ENCODE measurements around the gene NDE1.
"Not testable (repeated sequence)": the region's sequence is repeated elsewhere in the genome, so short reads cannot be mapped to it uniquely, and the experiment has no call there.

Gene NDE1

DNA sequence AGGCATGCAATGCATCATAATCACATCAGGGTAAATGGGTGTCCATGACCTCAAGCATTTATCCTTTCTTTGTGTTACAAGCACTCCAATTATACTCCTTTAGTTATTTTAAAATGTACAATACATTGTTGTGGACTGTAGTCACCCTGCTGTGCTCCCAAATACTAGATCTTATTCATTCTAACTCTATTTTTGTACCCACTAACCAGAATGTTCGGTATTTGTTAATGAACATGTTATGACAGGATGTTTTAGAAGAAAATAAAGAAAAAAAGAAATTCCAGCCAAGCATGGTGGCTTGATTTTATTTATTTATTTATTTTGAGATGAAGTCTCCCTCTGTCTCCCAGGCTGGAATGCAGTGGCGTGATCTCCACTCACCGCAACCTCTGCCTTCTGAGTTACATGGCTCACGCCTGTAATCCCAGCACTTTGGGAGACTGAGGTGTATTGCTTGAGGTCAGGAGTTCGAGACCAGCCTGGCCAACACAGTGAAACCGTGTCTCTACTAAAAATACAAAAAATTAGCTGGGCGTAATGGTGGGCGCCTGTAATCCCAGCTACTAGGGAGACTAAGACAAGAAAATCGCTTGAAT is 1.8 kb upstream of the NDE1 start:
- peak overlapping the region; percentile 99 for H3K27ac ChIP-seq
- DNase-seq (ENCODE audit: low read depth, low spot score): no peak

DNA sequence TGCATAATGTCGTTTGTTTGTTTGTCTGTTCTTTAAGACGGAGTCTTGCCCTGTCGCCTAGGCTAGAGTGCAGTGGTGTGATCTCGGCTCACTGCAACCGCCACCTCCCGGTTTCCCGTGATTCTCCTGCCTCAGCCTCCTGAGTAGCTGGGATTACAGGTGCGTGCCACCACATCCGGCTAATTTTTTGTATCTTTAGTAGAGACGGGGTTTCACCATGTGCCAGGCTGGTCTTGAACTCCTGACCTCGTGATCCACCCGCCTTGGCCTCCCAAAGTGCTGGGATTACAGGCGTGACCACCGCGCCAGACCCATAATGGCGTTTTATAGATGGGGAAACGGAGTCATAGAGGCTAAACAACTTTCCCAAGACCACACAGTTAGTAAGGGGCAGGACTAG is 734 bp upstream of the NDE1 start:
- DNase-seq (ENCODE audit: low read depth, low spot score): not testable (repeated sequence)
- H3K27ac ChIP-seq: peak overlapping the region; percentile 99

GRCh38 chr16:15649727-15650018 is 372 bp upstream of the NDE1 start:
- DNase-seq (ENCODE audit: low read depth, low spot score): no peak
- peak overlapping the region; percentile 99 for H3K27ac ChIP-seq

GRCh38 chr16:15650698-15651171 is 690 bp downstream of the NDE1 start:
- DNase-seq (ENCODE audit: low read depth, low spot score): no peak
- H3K27ac ChIP-seq: peak overlapping the region; percentile 99

- H3K27ac ChIP-seq: peak overlapping the region; percentile 99
- DNase-seq (ENCODE audit: low read depth, low spot score): no peak
These were observed 2.4 kb downstream of the NDE1 start for GRCh38 chr16:15652293-15653001.

- peak overlapping the region; percentile 99 for H3K27ac ChIP-seq
- no peak for DNase-seq (ENCODE audit: low read depth, low spot score)
These were observed 3.2 kb downstream of the NDE1 start for GRCh38 chr16:15653227-15653626.

- no peak overlapping the region for H3K27ac ChIP-seq
- no peak for DNase-seq (ENCODE audit: low read depth, low spot score)
These were observed 4.5 kb downstream of the NDE1 start for GRCh38 chr16:15654591-15654990.

DNA sequence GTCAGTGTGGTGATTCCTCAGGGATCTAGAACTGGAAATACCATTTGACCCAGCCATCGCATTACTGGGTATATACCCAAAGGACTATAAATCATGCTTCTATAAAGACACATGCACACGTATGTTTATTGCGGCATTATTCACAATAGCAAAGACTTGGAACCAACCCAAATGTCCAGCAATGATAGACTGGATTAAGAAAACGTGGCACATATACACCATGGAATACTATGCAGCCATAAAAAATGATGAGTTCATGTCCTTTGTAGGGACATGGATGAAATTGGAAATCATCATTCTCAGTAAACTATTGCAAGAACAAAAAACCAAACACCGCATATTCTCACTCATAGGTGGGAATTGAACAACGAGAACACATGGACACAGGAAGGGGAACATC is 5.5 kb downstream of the NDE1 start:
- not testable (repeated sequence) for H3K27ac ChIP-seq; DNase-seq (ENCODE audit: low read depth, low spot score)

DNA sequence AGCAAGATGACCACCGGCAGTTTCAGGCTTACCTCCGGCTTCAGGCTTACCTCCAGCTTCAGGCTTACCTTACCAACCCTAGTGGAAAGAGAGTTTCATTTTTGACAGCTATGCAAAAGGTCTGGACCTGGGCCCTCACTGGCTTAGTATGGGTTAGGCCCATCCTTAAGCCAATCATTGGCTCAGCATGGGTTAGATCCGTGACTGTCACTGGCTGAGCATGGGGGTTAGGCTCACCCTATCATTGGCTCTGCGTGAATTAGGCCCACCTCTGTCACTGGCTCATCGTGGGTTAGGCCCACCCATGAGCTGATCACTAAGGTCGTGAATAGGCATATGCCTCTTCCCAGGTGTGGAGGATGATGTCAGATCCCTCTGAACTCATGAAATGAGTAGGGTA is 8.1 kb downstream of the NDE1 start:
- DNase-seq (ENCODE audit: low read depth, low spot score): no peak
- H3K27ac ChIP-seq: no peak overlapping the region

- no peak overlapping the region for H3K27ac ChIP-seq
- no peak for DNase-seq (ENCODE audit: low read depth, low spot score)
These were observed 8.5 kb downstream of the NDE1 start for GRCh38 chr16:15658556-15658955.

- no peak overlapping the region for H3K27ac ChIP-seq
- DNase-seq (ENCODE audit: low read depth, low spot score): no peak
These were observed 10.2 kb downstream of the NDE1 start for GRCh38 chr16:15660203-15660601.

DNA sequence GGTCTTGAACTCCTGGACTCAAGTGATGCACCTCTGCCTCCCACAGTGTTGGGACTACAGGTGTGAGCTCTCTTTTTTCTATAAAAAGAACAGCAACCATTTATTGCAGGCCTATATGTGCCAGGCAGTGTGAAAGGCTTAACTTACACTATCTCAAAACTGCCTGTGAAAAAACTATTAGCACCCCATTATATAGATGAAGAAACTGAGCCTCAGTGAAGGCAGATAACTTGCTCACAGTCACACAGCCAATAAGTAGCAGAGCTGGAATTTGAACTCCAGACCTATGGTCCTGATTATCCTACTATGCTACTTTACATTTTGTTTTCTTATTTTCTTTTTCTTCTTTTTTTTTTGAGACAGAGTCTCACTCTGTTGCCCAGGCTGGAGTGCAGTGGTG is 15.1 kb downstream of the NDE1 start:
- H3K27ac ChIP-seq: no peak overlapping the region
- DNase-seq (ENCODE audit: low read depth, low spot score): no peak

- H3K27ac ChIP-seq: no peak overlapping the region
- DNase-seq (ENCODE audit: low read depth, low spot score): no peak
These were observed 17.2 kb downstream of the NDE1 start for GRCh38 chr16:15667091-15667742.

DNA sequence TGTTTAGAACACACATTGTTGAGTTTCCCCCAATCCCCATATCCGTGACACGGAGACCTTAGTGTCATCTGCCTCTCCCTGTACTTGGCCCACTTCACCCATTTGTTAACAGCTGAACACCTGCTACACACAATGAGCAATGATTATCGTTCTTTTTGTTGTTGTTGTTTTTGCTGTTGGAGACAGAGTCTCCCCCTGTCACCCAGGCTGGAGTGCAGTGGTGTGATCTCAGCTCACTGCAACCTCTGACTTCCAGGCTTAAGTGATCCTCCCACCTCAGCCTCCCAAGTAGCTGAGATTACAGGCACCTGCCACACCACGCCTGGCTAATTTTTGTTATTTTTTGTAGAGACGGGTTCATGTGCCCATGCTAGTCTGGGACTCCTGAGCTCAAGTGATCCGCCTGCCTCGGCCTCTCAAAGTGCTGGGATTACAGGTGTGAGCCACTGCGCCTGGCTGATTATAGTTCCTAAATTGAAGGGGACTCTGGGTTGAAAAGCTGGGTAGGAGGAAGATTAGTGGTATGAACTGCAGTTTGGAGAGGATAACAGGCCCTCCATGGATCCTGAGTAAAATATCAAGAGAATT is 21.6 kb downstream of the NDE1 start:
- H3K27ac ChIP-seq: peak overlapping the region; percentile 99

DNA sequence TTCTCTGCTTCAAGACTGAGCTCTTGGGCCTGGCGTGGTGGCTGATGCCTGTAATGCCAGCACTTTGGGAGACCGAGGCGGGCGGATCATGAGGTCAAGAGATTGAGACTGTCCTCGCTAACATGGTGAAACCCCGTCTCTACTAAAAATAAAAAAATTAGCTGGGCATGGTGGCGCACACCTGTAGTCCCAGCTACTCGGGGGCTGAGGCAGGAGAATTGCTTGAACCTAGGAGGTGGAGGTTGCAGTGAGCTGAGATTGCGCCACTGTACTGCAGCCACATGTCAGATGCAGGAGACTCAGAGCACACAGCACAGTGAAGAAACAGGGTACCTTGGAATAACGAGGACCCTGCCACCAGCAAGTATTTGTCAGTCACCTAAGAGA is 22.1 kb downstream of the NDE1 start:
- peak overlapping the region; percentile 99 for H3K27ac ChIP-seq
- DNase-seq (ENCODE audit: low read depth, low spot score): not testable (repeated sequence)

More for the DNA sequence above, 21.6 kb downstream of the NDE1 start:
- no peak for DNase-seq (ENCODE audit: low read depth, low spot score)

- DNase-seq (ENCODE audit: low read depth, low spot score): peak; percentile 96
- peak overlapping the region; percentile 99 for H3K27ac ChIP-seq
These were observed 22.6 kb downstream of the NDE1 start for GRCh38 chr16:15672514-15673167.

DNA sequence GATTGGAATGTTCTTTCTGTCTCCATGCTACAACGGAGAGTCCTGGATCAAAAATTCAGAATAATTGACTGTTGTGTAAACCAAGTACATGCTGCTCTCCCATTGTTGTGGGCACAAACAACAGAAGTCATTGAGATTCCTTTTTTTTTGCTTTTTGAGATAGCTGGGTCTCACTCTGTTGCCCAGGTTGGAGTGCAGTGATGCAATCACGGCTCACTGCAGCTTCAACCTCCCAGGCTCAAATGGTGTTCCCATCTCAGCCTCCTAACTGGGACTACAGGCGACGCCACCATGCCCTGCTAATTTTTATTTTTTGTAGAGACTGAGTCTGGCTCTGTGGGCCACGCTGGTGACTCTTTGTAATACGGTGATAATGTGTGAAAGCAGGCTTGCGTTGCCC is 24.5 kb downstream of the NDE1 start:
- no peak for DNase-seq (ENCODE audit: low read depth, low spot score)
- H3K27ac ChIP-seq: peak overlapping the region; percentile 99

GRCh38 chr16:15676506-15676905 is 26.5 kb downstream of the NDE1 start:
- peak overlapping the region; percentile 28 for H3K27ac ChIP-seq

DNA sequence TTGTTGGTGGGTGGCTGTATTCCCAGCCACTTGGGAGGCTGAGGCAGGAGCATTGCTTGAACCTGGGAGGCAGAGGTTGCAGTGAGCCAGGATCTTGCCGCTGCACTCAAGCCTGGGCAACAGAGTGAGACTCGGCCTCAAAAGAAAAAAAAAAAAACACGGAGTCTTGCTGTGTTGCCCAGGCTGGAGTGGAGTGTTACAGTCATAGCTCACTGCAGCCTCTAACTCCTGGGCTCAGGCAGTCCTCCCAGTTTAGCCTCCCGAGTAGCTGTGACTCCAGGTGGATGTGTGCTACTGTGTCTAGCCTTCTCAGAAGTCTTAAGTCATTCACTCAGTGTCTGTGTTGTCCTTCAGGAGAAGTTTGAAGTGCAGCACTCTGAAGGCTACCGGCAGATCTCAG is 27.4 kb downstream of the NDE1 start:
- DNase-seq (ENCODE audit: low read depth, low spot score): no peak
- H3K27ac ChIP-seq: peak overlapping the region; percentile 28

More at GRCh38 chr16:15676506-15676905, 26.5 kb downstream of the NDE1 start:
- no peak for DNase-seq (ENCODE audit: low read depth, low spot score)

DNA sequence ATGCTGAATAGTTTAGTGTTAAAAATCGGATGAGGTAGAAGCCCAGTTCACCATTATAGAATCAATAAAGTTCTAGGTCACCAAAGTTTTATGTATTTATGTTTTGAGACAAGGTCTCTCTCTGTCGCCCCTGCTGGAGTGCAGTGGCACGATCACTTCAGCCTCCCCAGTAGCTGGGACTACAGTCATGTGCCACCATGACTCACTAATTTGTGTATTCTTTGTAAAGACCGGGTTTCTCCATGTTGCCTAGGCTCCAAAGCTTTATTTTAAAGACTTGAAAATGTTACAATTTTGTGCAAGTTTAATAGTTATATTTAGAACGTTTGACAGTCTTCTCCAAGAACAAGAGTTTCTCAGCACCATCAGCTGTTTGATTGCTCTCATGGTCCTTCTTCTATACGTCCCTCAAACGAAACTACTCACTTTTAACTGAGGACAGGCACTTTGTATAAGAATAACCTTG is 32.1 kb downstream of the NDE1 start:
- H3K27ac ChIP-seq: peak overlapping the region; percentile 48
- no peak for DNase-seq (ENCODE audit: low read depth, low spot score)

DNA sequence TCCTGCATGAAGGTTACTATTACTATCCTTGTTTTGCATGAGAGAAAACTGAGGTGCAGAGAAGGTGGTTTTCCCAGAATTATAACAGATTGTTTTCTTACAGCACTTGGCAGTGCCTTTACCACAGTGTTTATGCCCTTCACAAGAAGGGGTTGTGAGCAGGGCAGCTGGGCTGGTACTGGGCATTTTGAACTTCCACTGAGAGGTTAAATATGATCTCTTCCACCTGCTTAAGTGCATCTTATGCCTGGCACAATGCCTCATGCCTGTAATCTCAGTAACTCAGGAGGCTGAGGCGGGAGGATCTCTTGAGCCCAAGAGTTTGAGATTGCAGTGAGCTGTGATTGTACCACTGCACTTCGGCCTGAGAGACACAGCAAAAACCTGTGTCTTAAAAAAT is 36.2 kb downstream of the NDE1 start:
- DNase-seq (ENCODE audit: low read depth, low spot score): no peak
- H3K27ac ChIP-seq: no peak overlapping the region
